Memory B cell (primary cell): ENCODE measurements around the gene NEK9.
"Not testable (repeated sequence)": the region's sequence is repeated elsewhere in the genome, so short reads cannot be mapped to it uniquely, and the experiment has no call there.

Experiments used
- ATAC-seq: fragments of 150-1000 bp; cut with Tn5 transposase; 2 replicates; pipeline ENCODE4 v1.10.0; 2021; ENCODE audit warnings: low read depth, mild to moderate bottlenecking, moderate library complexity
- DNase-seq, 2 donors: peaks; one replicate each; pipeline ENCODE4 v3.0.0; 2022; ENCODE audit warnings: low spot score in 2 of 2
- H3K27ac Mint-ChIP-seq: one replicate; pipeline ENCODE4 v1.8.0; 2022; ENCODE audit warnings: mild to moderate bottlenecking, moderate library complexity, mixed read lengths
- H3K27me3 Mint-ChIP-seq: one replicate; pipeline ENCODE4 v1.8.0; 2022; ENCODE audit warnings: mixed read lengths
- H3K36me3 Mint-ChIP-seq: one replicate; pipeline ENCODE4 v1.8.0; 2022; ENCODE audit warnings: mild to moderate bottlenecking, mixed read lengths
- H3K4me1 Mint-ChIP-seq: one replicate; pipeline ENCODE4 v1.8.0; 2022; ENCODE audit warnings: mixed read lengths
- H3K4me3 Mint-ChIP-seq: one replicate; pipeline ENCODE4 v1.8.0; 2022; ENCODE audit warnings: mild to moderate bottlenecking, moderate library complexity, mixed read lengths
- H3K9me3 Mint-ChIP-seq: one replicate; pipeline ENCODE4 v1.8.0; 2022; ENCODE audit warnings: mixed read lengths

Gene NEK9

GRCh38 chr14:75156111-75156510 lies 29.3 kb upstream of the NEK9 start:
- Mint-ChIP-seq H3K4me3 (no peak overlapping the region), H3K9me3 (no peaks in the 10 kb centered on the region), H3K27ac (no peak overlapping the region), H3K36me3 (peaks cover 12% of the 10 kb centered on the region), H3K27me3 (no peaks in the 10 kb centered on the region), H3K4me1 (peaks cover 17% of the 10 kb centered on the region)
- DNase-seq, result no peak
- no peak for ATAC-seq

GRCh38 chr14:75155169-75155568 lies 28.3 kb upstream of the NEK9 start:
- peaks cover 17% of the 10 kb centered on the region for H3K4me1 Mint-ChIP-seq
- no peaks in the 10 kb centered on the region for H3K9me3 Mint-ChIP-seq
- peaks cover 14% of the 10 kb centered on the region for H3K36me3 Mint-ChIP-seq
- ATAC-seq (no peak), DNase-seq (no peak)
- no peaks in the 10 kb centered on the region for H3K27me3 Mint-ChIP-seq
- H3K27ac Mint-ChIP-seq, result no peak overlapping the region
- H3K4me3 Mint-ChIP-seq, result no peak overlapping the region

GRCh38 chr14:75153295-75153694 lies 26.4 kb upstream of the NEK9 start:
- no peak overlapping the region for H3K4me3 Mint-ChIP-seq
- peaks cover 20% of the 10 kb centered on the region for H3K36me3 Mint-ChIP-seq
- no peaks in the 10 kb centered on the region for H3K9me3 Mint-ChIP-seq
- ATAC-seq (no peak), DNase-seq (no peak)
- peaks cover 12% of the 10 kb centered on the region for H3K4me1 Mint-ChIP-seq
- H3K27ac Mint-ChIP-seq, result no peak overlapping the region
- no peaks in the 10 kb centered on the region for H3K27me3 Mint-ChIP-seq

GRCh38 chr14:75151851-75152250 lies 25.0 kb upstream of the NEK9 start:
- no peaks in the 10 kb centered on the region for H3K27me3 Mint-ChIP-seq
- no peaks in the 10 kb centered on the region for H3K9me3 Mint-ChIP-seq
- H3K27ac Mint-ChIP-seq, result peak overlapping the region; percentile 50
- H3K4me3 Mint-ChIP-seq, result no peak overlapping the region
- DNase-seq (no peak), ATAC-seq (no peak)
- peaks cover 12% of the 10 kb centered on the region for H3K4me1 Mint-ChIP-seq
- H3K36me3 Mint-ChIP-seq, result peaks cover 21% of the 10 kb centered on the region

- Mint-ChIP-seq H3K4me1 (peaks cover 13% of the 10 kb centered on the region), H3K36me3 (peaks cover 23% of the 10 kb centered on the region)
- H3K27ac Mint-ChIP-seq, H3K4me3 Mint-ChIP-seq, ATAC-seq, H3K27me3 Mint-ChIP-seq, DNase-seq, H3K9me3 Mint-ChIP-seq: not testable (repeated sequence)
Observed at GRCh38 chr14:75150637-75151036, 23.8 kb upstream of the NEK9 start.

GRCh38 chr14:75150150-75150549 lies 23.3 kb upstream of the NEK9 start:
- peaks cover 9% of the 10 kb centered on the region for H3K4me1 Mint-ChIP-seq
- H3K27ac Mint-ChIP-seq, result no peak overlapping the region
- ATAC-seq (no peak), DNase-seq (no peak)
- H3K4me3 Mint-ChIP-seq, result no peak overlapping the region
- no peaks in the 10 kb centered on the region for H3K27me3 Mint-ChIP-seq
- peaks cover 23% of the 10 kb centered on the region for H3K36me3 Mint-ChIP-seq
- H3K9me3 Mint-ChIP-seq, result no peaks in the 10 kb centered on the region

GRCh38 chr14:75147423-75148071 lies 20.7 kb upstream of the NEK9 start:
- H3K27me3 Mint-ChIP-seq, result no peaks in the 10 kb centered on the region
- peaks cover 23% of the 10 kb centered on the region for H3K36me3 Mint-ChIP-seq
- ATAC-seq (no peak), DNase-seq (no peak)
- no peaks in the 10 kb centered on the region for H3K9me3 Mint-ChIP-seq
- peaks cover 11% of the 10 kb centered on the region for H3K4me1 Mint-ChIP-seq
- no peak overlapping the region for H3K4me3 Mint-ChIP-seq
- H3K27ac Mint-ChIP-seq, result no peak overlapping the region

- H3K4me3 Mint-ChIP-seq, result no peak overlapping the region
- no peaks in the 10 kb centered on the region for H3K27me3 Mint-ChIP-seq
- peak overlapping the region; percentile 11 for H3K27ac Mint-ChIP-seq
- H3K4me1 Mint-ChIP-seq, result peaks cover 19% of the 10 kb centered on the region
- peaks cover 14% of the 10 kb centered on the region for H3K36me3 Mint-ChIP-seq
- DNase-seq, result no peak
- no peaks in the 10 kb centered on the region for H3K9me3 Mint-ChIP-seq
- no peak for ATAC-seq
Observed at GRCh38 chr14:75144944-75145343, 18.1 kb upstream of the NEK9 start.

GRCh38 chr14:75143761-75144527 lies 17.1 kb upstream of the NEK9 start:
- peaks cover 20% of the 10 kb centered on the region for H3K4me1 Mint-ChIP-seq
- peaks cover 9% of the 10 kb centered on the region for H3K36me3 Mint-ChIP-seq
- H3K9me3 Mint-ChIP-seq, result no peaks in the 10 kb centered on the region
- no peak overlapping the region for H3K4me3 Mint-ChIP-seq
- DNase-seq (no peak), ATAC-seq (no peak)
- H3K27ac Mint-ChIP-seq, result peak overlapping the region; percentile 4
- H3K27me3 Mint-ChIP-seq, result no peaks in the 10 kb centered on the region

- Mint-ChIP-seq H3K4me3 (no peak overlapping the region), H3K27me3 (no peaks in the 10 kb centered on the region), H3K4me1 (peaks cover 27% of the 10 kb centered on the region), H3K27ac (peak overlapping the region; percentile 0), H3K36me3 (peaks cover 7% of the 10 kb centered on the region), H3K9me3 (no peaks in the 10 kb centered on the region)
- no peak for ATAC-seq
- no peak for DNase-seq
Observed at GRCh38 chr14:75142494-75142893, 15.6 kb upstream of the NEK9 start.

GRCh38 chr14:75141967-75142366 lies 15.1 kb upstream of the NEK9 start:
- H3K27ac Mint-ChIP-seq, result peak overlapping the region; percentile 0
- H3K4me3 Mint-ChIP-seq, result no peak overlapping the region
- H3K36me3 Mint-ChIP-seq, result peaks cover 7% of the 10 kb centered on the region
- no peak for DNase-seq
- no peaks in the 10 kb centered on the region for H3K27me3 Mint-ChIP-seq
- H3K9me3 Mint-ChIP-seq, result no peaks in the 10 kb centered on the region
- H3K4me1 Mint-ChIP-seq, result peaks cover 27% of the 10 kb centered on the region
- ATAC-seq, result peak; percentile 42

- no peak overlapping the region for H3K4me3 Mint-ChIP-seq
- H3K27ac Mint-ChIP-seq, result peak overlapping the region; percentile 18
- H3K9me3 Mint-ChIP-seq, result no peaks in the 10 kb centered on the region
- peaks cover 24% of the 10 kb centered on the region for H3K4me1 Mint-ChIP-seq
- H3K27me3 Mint-ChIP-seq, result no peaks in the 10 kb centered on the region
- DNase-seq (no peak), ATAC-seq (no peak)
- H3K36me3 Mint-ChIP-seq, result peaks cover 3% of the 10 kb centered on the region
Observed at GRCh38 chr14:75141062-75141461, 14.2 kb upstream of the NEK9 start.

GRCh38 chr14:75140620-75141019 lies 13.8 kb upstream of the NEK9 start:
- ATAC-seq (no peak), DNase-seq (no peak)
- H3K9me3 Mint-ChIP-seq, result no peaks in the 10 kb centered on the region
- no peak overlapping the region for H3K4me3 Mint-ChIP-seq
- peaks cover 23% of the 10 kb centered on the region for H3K4me1 Mint-ChIP-seq
- peaks cover 4% of the 10 kb centered on the region for H3K36me3 Mint-ChIP-seq
- H3K27me3 Mint-ChIP-seq, result no peaks in the 10 kb centered on the region
- H3K27ac Mint-ChIP-seq, result peak overlapping the region; percentile 18

GRCh38 chr14:75139185-75139584 lies 12.3 kb upstream of the NEK9 start:
- Mint-ChIP-seq H3K4me3 (peak overlapping the region; percentile 37), H3K27ac (peak overlapping the region; percentile 42), H3K4me1 (peaks cover 21% of the 10 kb centered on the region), H3K9me3 (no peaks in the 10 kb centered on the region), H3K36me3 (peaks cover 15% of the 10 kb centered on the region), H3K27me3 (no peaks in the 10 kb centered on the region)
- no peak for DNase-seq
- ATAC-seq, result no peak
